Measurements from ENCODE around the gene CBFB.

DNA sequence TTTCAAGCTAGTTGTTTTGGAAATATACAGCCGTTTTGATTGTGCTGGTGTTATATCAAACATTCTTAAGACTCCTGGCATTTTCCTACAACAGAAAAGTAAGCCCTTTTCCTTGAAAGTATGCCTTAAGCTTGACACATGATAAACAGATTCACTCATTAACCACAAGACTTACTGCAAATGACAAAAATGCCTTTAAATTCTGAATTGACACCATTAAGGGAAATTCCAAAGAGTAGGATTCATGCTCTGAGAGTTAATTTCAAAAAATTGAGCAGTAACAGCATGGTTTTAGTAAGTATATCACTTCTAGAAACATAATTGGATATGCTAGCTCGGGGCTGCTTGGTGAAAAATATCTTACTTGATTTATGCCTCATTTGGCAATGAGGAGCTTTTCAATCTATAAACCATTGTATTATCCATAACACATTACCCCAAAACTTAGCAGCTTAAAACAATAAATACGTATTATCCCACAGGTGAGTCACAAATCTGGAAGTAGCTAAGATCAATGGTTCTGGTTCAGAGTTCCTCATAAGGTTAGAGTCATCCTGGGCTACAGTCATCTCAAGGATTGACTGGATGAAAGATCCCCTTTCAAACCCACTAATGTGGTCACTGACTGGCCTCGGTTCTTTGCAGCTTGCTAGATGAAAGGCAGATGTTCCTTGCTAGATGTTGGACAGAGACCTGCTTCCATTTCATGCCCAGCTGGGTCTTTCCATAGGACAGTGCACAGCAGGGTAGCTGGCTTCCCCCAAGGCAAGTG is 72.5 kb downstream of the CBFB start:
- TF ChIP-seq POLR2A (IDR thresholded peaks at IDR 0.05) (no peak), CTCF (IDR thresholded peaks at IDR 0.05) (no peak)
